GM20000 (cell line): ENCODE results near the gene XRRA1.
A peak's percentile ranks its signal among the peaks of the same experiment; 100 is the strongest.

Source experiments
- DNase-seq: peaks from one replicate; pipeline ENCODE4 v3.0.0; 2012; ENCODE audit warnings: low spot score
- TF ChIP-seq, protein P1 (sequence below): IDR thresholded peaks from 2 replicates; pipeline ENCODE4 v1.5.1; 2012; ENCODE audit warnings: mild to moderate bottlenecking, control low read depth; ENCODE audit errors: extremely low read depth, missing control alignments

XRRA1 gene

DNA sequence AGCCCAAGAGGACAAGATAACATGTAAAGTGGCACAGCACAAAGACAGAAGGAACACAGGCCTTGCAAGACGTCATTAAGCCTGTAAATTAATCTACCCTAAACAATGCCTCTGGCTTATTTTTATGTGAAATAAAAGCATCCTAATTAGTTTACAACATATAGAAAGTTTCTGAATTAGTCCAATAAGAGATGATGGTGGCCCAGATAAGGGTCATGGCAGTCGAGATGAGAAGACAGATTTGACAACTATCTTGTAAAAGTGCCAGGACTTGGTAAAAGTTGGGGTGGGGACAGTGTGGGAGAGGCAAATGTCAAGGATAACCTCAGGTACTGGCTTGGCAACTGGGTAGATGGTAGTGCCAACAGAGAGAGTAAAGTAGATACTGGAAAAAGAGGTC is 13.6 kb downstream of the XRRA1 start:
- DNase-seq, result no peak
- TF ChIP-seq, protein P1, sequence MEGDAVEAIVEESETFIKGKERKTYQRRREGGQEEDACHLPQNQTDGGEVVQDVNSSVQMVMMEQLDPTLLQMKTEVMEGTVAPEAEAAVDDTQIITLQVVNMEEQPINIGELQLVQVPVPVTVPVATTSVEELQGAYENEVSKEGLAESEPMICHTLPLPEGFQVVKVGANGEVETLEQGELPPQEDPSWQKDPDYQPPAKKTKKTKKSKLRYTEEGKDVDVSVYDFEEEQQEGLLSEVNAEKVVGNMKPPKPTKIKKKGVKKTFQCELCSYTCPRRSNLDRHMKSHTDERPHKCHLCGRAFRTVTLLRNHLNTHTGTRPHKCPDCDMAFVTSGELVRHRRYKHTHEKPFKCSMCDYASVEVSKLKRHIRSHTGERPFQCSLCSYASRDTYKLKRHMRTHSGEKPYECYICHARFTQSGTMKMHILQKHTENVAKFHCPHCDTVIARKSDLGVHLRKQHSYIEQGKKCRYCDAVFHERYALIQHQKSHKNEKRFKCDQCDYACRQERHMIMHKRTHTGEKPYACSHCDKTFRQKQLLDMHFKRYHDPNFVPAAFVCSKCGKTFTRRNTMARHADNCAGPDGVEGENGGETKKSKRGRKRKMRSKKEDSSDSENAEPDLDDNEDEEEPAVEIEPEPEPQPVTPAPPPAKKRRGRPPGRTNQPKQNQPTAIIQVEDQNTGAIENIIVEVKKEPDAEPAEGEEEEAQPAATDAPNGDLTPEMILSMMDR, result no peak

GRCh38 chr11:74933765-74934164 is 15.1 kb downstream of the XRRA1 start:
- TF ChIP-seq, protein P1, result no peak
- no peak for DNase-seq

DNA sequence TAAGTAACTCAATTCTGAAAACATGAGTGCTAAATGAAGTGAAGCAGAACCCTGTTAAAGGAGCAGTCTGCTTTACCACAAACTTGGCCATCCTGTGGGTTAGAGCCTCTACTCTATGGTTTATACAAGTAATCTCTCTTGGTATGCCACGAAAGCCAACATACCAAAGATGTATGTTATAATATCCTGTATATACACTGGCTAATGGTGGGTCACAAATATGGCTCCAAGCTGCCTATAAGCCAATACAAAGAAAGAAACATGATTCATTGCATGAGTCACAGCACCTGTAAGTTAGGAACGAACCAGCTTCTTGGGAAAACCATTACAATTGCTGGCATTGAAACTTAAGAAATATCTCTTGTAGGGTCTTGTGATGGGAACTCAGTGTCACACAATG is 16.1 kb downstream of the XRRA1 start:
- TF ChIP-seq, protein P1, result no peak
- no peak for DNase-seq

- TF ChIP-seq, protein P1, result no peak
- DNase-seq, result no peak
Measured at GRCh38 chr11:74932169-74932568, 16.7 kb downstream of the XRRA1 start.

GRCh38 chr11:74929431-74930363 is 19.2 kb downstream of the XRRA1 start:
- TF ChIP-seq, protein P1, result peak; percentile 63
- peak; percentile 43 for DNase-seq

DNA sequence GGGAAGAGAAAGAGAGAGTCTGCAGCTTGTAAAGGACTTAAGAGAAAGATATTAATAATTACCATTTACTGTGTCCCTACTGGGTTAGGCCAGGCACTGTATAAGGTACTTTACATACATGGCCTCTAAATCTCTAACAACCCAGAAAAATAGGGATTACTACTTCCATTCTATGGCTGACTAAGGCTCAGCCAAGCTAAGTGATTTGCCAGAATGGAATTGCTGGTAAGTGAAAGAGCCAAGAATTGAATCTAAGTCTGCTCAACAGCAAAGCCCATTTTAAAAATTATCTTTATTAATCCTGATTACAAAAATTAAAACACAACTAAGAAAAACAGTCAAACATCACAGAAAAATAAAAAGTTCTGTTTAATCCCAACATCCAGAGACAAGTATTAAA is 21.4 kb downstream of the XRRA1 start:
- no peak for DNase-seq
- TF ChIP-seq, protein P1, result no peak

- no peak for DNase-seq
- TF ChIP-seq, protein P1, result no peak
Measured at GRCh38 chr11:74926304-74927030, 22.4 kb downstream of the XRRA1 start.
